Uterus (tissue), 2 donors: ENCODE data around the gene TRPM4.

Experiments used
- CTCF ChIP-seq, 4 experiments: fragments of 200-600 bp in 2 of 4; fragments of 450-650 bp in 2 of 4; sonication (generic) in 2 of 4; IDR thresholded peaks; one replicate each; pipeline ENCODE4 v1.5.1; 2016 to 2019; ENCODE audit warnings: antibody characterized with exemption in 4 of 4, mild to moderate bottlenecking in 2 of 4, moderate library complexity in 1 of 4
- POLR2A ChIP-seq, 2 donors: fragments of 450-650 bp; IDR thresholded peaks; one replicate each; pipeline ENCODE4 v1.6.1; 2016; ENCODE audit warnings: antibody characterized with exemption in 2 of 2, mild to moderate bottlenecking in 1 of 2, moderate library complexity in 1 of 2

- TF ChIP-seq CTCF (IDR thresholded peaks at IDR 0.05) (no peak), POLR2A (IDR thresholded peaks at IDR 0.05) (no peak)
Measured at GRCh38 chr19:49255674-49256073, 98.1 kb downstream of the TRPM4 start.
